B cell (primary cell): Measurements from ENCODE around the gene LAMA3. TPM values are rescaled to one million over a fixed set of nuclear protein-coding genes. Genes with fewer than 3 reads are reported as not detected.
A peak's percentile ranks its signal among the peaks of the same experiment; 100 is the strongest.

ENCODE experiments used
- ATAC-seq: fragments of 200-7000 bp; cut with Tn5 transposase; one replicate; pipeline ENCODE4 v1.10.0; 2021; ENCODE audit warnings: low read depth, mild to moderate bottlenecking, moderate number of reproducible peaks, moderate library complexity
- CTCF ChIA-PET: fragments of 350-600 bp; sonication (Branson Sonifier 250); formaldehyde crosslinking; loops from one replicate; lab custom pipeline; 2021; ENCODE audit warnings: antibody characterized with exemption, inconsistent platforms; lab: Charles Lee
- POLR2A ChIA-PET: fragments of 350-600 bp; sonication (Branson Sonifier 250); formaldehyde crosslinking; loops from one replicate; lab custom pipeline; 2021; ENCODE audit warnings: antibody characterized with exemption; lab: Charles Lee
- DNase-seq: peaks from one replicate; pipeline ENCODE4 v3.0.0; 2013
- H2AFZ ChIP-seq: 2 replicates; pipeline ENCODE4 v1.6.1; 2012; ENCODE audit warnings: mild to moderate bottlenecking, low read depth, low read length; ENCODE audit not compliant: insufficient read depth, poor library complexity, severe bottlenecking
- H3K27ac ChIP-seq, 2 donors: 1 replicate in 1 of 2; 2 replicates in 1 of 2; pipeline ENCODE4 v1.5.1; 2012 to 2013; ENCODE audit warnings: low read length in 2 of 2, mild to moderate bottlenecking in 2 of 2, moderate library complexity in 1 of 2
- H3K27me3 ChIP-seq, 4 experiments: fragments of 200-600 bp in 1 of 4; sonication (generic) in 1 of 4; replicated peaks in 1 of 4; 1 replicate in 2 of 4; 2 replicates in 2 of 4; pipeline versions ENCODE4 v1.6.1 to v1.7.0; 2013 to 2016; ENCODE audit warnings: low read length in 3 of 4, mild to moderate bottlenecking in 2 of 4, mixed read lengths in 1 of 4, moderate library complexity in 1 of 4; ENCODE audit not compliant: insufficient read depth in 4 of 4, control insufficient read depth in 3 of 4; ENCODE audit errors: control extremely low read depth in 1 of 4
- H3K36me3 ChIP-seq, 2 experiments: replicated peaks in 1 of 2; 1 replicate in 1 of 2; 2 replicates in 1 of 2; pipeline versions ENCODE4 v1.6.1 to v1.7.1; 2013; ENCODE audit warnings: low read length in 1 of 2; ENCODE audit not compliant: insufficient read depth in 2 of 2, control insufficient read depth in 1 of 2; ENCODE audit errors: control extremely low read depth in 1 of 2, extremely low read depth in 1 of 2
- H3K4me1 ChIP-seq, 2 donors: fragments of 200-600 bp in 1 of 2; sonication (generic) in 1 of 2; 1 replicate in 1 of 2; 2 replicates in 1 of 2; pipeline versions ENCODE4 v1.5.1 to v1.6.1; 2013 to 2017; ENCODE audit warnings: low read length in 2 of 2; ENCODE audit not compliant: control insufficient read depth in 2 of 2, insufficient read depth in 2 of 2
- H3K4me2 ChIP-seq: replicated peaks from 2 replicates; pipeline ENCODE3; 2012; ENCODE audit warnings: mild to moderate bottlenecking, low read depth, low read length; ENCODE audit not compliant: poor library complexity, severe bottlenecking
- H3K4me3 ChIP-seq, 5 experiments: fragments of 200-600 bp in 1 of 5; sonication (generic) in 1 of 5; 1 replicate in 3 of 5; 2 replicates in 2 of 5; pipeline versions ENCODE4 v1.5.1 to v1.7.0; 2011 to 2016; ENCODE audit warnings: low read length in 4 of 5, mild to moderate bottlenecking in 4 of 5, low read depth in 2 of 5, control low read depth in 1 of 5, moderate library complexity in 1 of 5; ENCODE audit not compliant: insufficient read depth in 1 of 5; ENCODE audit errors: control extremely low read depth in 1 of 5, extremely low read depth in 1 of 5
- H3K79me2 ChIP-seq: fragments of 200-600 bp; sonication (generic); one replicate; pipeline ENCODE4 v1.6.0; 2016; ENCODE audit warnings: low read length; ENCODE audit not compliant: control insufficient read depth, insufficient read depth
- H3K9ac ChIP-seq: fragments of 200-600 bp; sonication (generic); 2 replicates; pipeline ENCODE4 v1.6.1; 2017; ENCODE audit warnings: mild to moderate bottlenecking, low read length, moderate library complexity
- H3K9me3 ChIP-seq, 3 donors: one replicate each; pipeline versions ENCODE4 v1.6.1 to v1.7.1; 2013; ENCODE audit warnings: low read length in 2 of 3; ENCODE audit not compliant: control insufficient read depth in 2 of 3, insufficient read depth in 1 of 3; ENCODE audit errors: control extremely low read depth in 1 of 3
- H4K20me1 ChIP-seq: 2 replicates; pipeline ENCODE4 v1.6.0; 2012; ENCODE audit warnings: mild to moderate bottlenecking, low read length; ENCODE audit not compliant: insufficient read depth, control insufficient read depth, poor library complexity, severe bottlenecking
- H3K27ac Mint-ChIP-seq: one replicate; pipeline ENCODE4 v1.8.0; 2021; ENCODE audit warnings: mixed read lengths
- H3K27me3 Mint-ChIP-seq: one replicate; pipeline ENCODE4 v1.8.0; 2021; ENCODE audit warnings: mixed read lengths
- H3K4me1 Mint-ChIP-seq: one replicate; pipeline ENCODE4 v1.8.0; 2021; ENCODE audit warnings: mixed read lengths
- H3K4me3 Mint-ChIP-seq: one replicate; pipeline ENCODE4 v1.8.0; 2021; ENCODE audit warnings: mixed read lengths
- H3K9me3 Mint-ChIP-seq: one replicate; pipeline ENCODE4 v1.8.0; 2022; ENCODE audit warnings: mixed read lengths; ENCODE audit not compliant: insufficient read depth
- CTCF ChIP-seq: fragments of 200-600 bp; IDR thresholded peaks from one replicate; pipeline ENCODE4 v1.8.0; 2022; ENCODE audit warnings: antibody characterized with exemption, mild to moderate bottlenecking
- EZH2 ChIP-seq: IDR thresholded peaks from 2 replicates; pipeline ENCODE4 v1.6.1; 2012; ENCODE audit warnings: borderline replicate concordance, low read depth, mild to moderate bottlenecking, moderate library complexity, low read length; ENCODE audit not compliant: insufficient read depth, poor library complexity, severe bottlenecking
- WGBS: methylation state at CpG from one replicate; pipeline ENCODE4 v1.1.5; 2013; ENCODE audit warnings: missing lambda C conversion rate; ENCODE audit not compliant: insufficient coverage; 5-methylcytosine and 5-hydroxymethylcytosine counted together
- intact Hi-C: fragments of 100-400 bp; cut with micrococcal nuclease; formaldehyde crosslinking; loops from one replicate; pipeline ENCODE4 v1.10.0; 2022
- polyA plus RNA-seq: library from polyadenylated mRNA; depleted of rRNA; stranded (reverse); fragments of >200 nt; gene quantifications from 2 replicates; pipeline ENCODE4 v1.2.3, GENCODE V29; 2012
- total RNA-seq, 2 donors: library from RNA; stranded (reverse); fragments of 120-200 nt in 1 of 2; gene quantifications; 1 replicate in 1 of 2; 2 replicates in 1 of 2; pipeline versions ENCODE4 v1.2.3 to v1.2.4, GENCODE V29; 2013 to 2022

The LAMA3 gene
- total and polyA plus RNA-seq, 2 donors (not counting 1 experiment from before 2014, with no cell fraction given), result 0.03 to 0.32 TPM

DNA sequence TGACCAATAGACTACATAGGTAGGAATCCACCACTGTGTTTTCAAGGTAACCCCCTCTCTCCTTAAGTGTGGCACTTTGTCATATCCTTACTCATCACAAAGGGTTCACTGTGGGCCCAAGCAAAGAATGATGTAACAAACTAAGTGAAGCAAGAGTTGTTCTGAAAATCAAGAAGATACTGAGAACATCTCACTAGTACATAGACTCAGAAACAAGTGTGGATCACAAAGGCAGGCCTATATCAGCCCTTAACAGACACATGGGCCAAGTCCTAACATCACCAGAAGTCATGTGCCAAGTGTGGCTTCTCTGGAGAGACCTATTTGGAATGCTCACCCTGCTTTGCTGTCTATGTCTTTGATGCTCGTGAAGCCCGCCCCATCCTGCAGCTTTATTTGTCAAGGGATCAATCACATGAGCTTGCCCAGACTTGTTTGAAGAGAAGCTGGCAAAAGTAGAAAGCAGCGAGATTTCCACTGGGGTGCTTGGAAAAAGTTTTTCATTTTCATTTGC, 194.1 kb downstream of the LAMA3 start:
- Mint-ChIP-seq H3K9me3 (peaks cover 2% of the 10 kb centered on the region), H3K27me3 (peaks cover 7% of the 10 kb centered on the region), H3K4me1 (peaks cover 5% of the 10 kb centered on the region), H3K4me3 (no peak overlapping the region), H3K27ac (no peak overlapping the region)
- ChIA-PET CTCF (no interaction called here), POLR2A (no interaction called here)
- intact Hi-C loops, result no loop called here
- H2AFZ ChIP-seq, result no peak overlapping the region
- H3K4me3 ChIP-seq, result no peak overlapping the region
- no peak overlapping the region for H3K4me2 ChIP-seq
- no peaks in the 10 kb centered on the region for H4K20me1 ChIP-seq
- ATAC-seq (no peak), DNase-seq (no peak)
- H3K9ac ChIP-seq, result no peak overlapping the region
- no peaks in the 10 kb centered on the region for H3K79me2 ChIP-seq
- no peaks in the 10 kb centered on the region for H3K9me3 ChIP-seq
- peaks cover 0 to 5% of the 10 kb centered on the region in 2 donors for H3K4me1 ChIP-seq
- no peaks in the 10 kb centered on the region for H3K36me3 ChIP-seq
- no peaks in the 10 kb centered on the region for H3K27me3 ChIP-seq
- WGBS, result 96% methylated on average over 3 of the region's 3 CpGs
- TF ChIP-seq CTCF, result no peak
- TF ChIP-seq EZH2, result no peak
- H3K27ac ChIP-seq, result no peak overlapping the region

DNA sequence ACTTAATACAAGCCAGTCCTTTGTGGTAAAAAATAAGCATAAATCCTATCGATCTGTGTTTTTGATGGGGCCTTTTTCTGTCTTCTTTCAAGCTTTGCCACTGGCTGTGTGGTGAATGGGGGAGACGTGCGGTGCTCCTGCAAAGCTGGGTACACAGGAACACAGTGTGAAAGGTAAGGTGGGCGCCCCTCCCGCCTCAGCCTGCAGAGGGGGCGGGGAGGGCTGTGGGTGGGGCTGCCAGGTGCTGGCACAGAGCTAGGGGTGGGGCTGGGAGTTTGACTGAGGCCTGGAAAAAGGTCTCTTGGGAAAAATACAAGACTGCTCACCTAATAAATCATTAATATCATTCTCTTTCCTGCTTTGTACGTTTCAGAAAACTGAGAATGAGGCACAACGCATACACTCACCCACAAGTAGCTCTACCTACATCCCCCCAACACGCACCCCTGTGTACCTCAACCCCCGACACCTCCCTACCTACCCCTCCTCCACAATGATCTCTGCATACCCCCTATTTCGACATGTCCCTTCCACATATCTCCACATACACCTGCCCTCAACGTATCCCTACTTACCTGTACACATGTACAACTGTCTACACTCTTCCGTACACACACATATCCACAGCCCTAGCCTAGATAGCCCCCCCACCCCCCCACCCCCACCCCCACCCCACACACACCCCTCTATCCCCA, 195.6 kb downstream of the LAMA3 start:
- ATAC-seq (no peak), DNase-seq (no peak)
- Mint-ChIP-seq H3K9me3 (peaks cover 3% of the 10 kb centered on the region), H3K4me1 (peaks cover 5% of the 10 kb centered on the region), H3K4me3 (no peak overlapping the region), H3K27ac (no peak overlapping the region), H3K27me3 (peaks cover 4% of the 10 kb centered on the region)
- Histone ChIP-seq H3K79me2 (no peaks in the 10 kb centered on the region), H3K4me1 (peaks cover 0 to 5% of the 10 kb centered on the region in 2 donors), H2AFZ (peak overlapping the region; percentile 26), H3K36me3 (no peaks in the 10 kb centered on the region), H4K20me1 (no peaks in the 10 kb centered on the region), H3K27me3 (no peaks in the 10 kb centered on the region), H3K9ac (no peak overlapping the region), H3K4me3 (no peak overlapping the region), H3K27ac (no peak overlapping the region), H3K9me3 (no peaks in the 10 kb centered on the region), H3K4me2 (no peak overlapping the region)
- POLR2A ChIA-PET, result no interaction called here
- CTCF ChIA-PET, result interaction anchor here (1.6 kb wide), 1 partner anchor 33 kb away, joined by 4 read pairs; no protein-coding TSS in a partner anchor
- 81% methylated on average over 9 of the region's 13 CpGs for WGBS
- no peak for TF ChIP-seq CTCF
- no peak for TF ChIP-seq EZH2
- intact Hi-C loops, result no loop called here
